ENCODE measurements around the gene CD274.
A peak's percentile ranks its signal among the peaks of the same experiment; 100 is the strongest.
"Not testable (repeated sequence)": the region's sequence is repeated elsewhere in the genome, so short reads cannot be mapped to it uniquely, and the experiment has no call there.

Gene CD274

GRCh38 chr9:5468850-5469249 lies 18.5 kb downstream of the CD274 start:
- no peak for DNase-seq

GRCh38 chr9:5470122-5470521 lies 19.8 kb downstream of the CD274 start:
- no peak for DNase-seq

GRCh38 chr9:5470816-5471215 lies 20.5 kb downstream of the CD274 start:
- DNase-seq = no peak

- DNase-seq = not testable (repeated sequence)
Observed at GRCh38 chr9:5475611-5476010, 25.3 kb downstream of the CD274 start.

- DNase-seq = no peak
Observed at GRCh38 chr9:5478206-5478605, 27.9 kb downstream of the CD274 start.

GRCh38 chr9:5479994-5480694 lies 29.8 kb downstream of the CD274 start:
- no peak for DNase-seq

- DNase-seq = no peak
Observed at GRCh38 chr9:5480919-5481318, 30.6 kb downstream of the CD274 start.

- DNase-seq = no peak
Observed at GRCh38 chr9:5481322-5482040, 31.1 kb downstream of the CD274 start.

- no peak for DNase-seq
Observed at GRCh38 chr9:5482194-5482593, 31.9 kb downstream of the CD274 start.

GRCh38 chr9:5483306-5483705 lies 33.0 kb downstream of the CD274 start:
- no peak for DNase-seq

- no peak for DNase-seq
Observed at GRCh38 chr9:5485378-5486085, 35.2 kb downstream of the CD274 start.

- DNase-seq = no peak
Observed at GRCh38 chr9:5486988-5487387, 36.6 kb downstream of the CD274 start.

- DNase-seq = no peak
Observed at GRCh38 chr9:5488221-5489008, 38.1 kb downstream of the CD274 start.

GRCh38 chr9:5489630-5490490 lies 39.5 kb downstream of the CD274 start:
- no peak for DNase-seq

GRCh38 chr9:5492965-5493678 lies 42.8 kb downstream of the CD274 start:
- peak; percentile 18 for DNase-seq

GRCh38 chr9:5493679-5494511 lies 43.6 kb downstream of the CD274 start:
- DNase-seq = peak; percentile 79

GRCh38 chr9:5494765-5495164 lies 44.4 kb downstream of the CD274 start:
- DNase-seq = not testable (repeated sequence)

- DNase-seq = no peak
Observed at GRCh38 chr9:5499157-5499556, 48.8 kb downstream of the CD274 start.

GRCh38 chr9:5499889-5500398 lies 49.6 kb downstream of the CD274 start:
- DNase-seq = no peak

Data from NCI-H226 (cell line).